K562 (cell line): ENCODE results near the gene TTYH2. TPM values are rescaled to one million over a fixed set of nuclear protein-coding genes. Genes with fewer than 3 reads are reported as not detected.

Source experiments
- KDM1A ChIP-seq, 2 experiments: fragments of 450-650 bp; IDR thresholded peaks; 2 replicates each; pipeline ENCODE4 v1.6.1; 2016; ENCODE audit warnings: mild to moderate bottlenecking in 2 of 2
- LCOR ChIP-seq: sonication (generic); formaldehyde crosslinking; IDR thresholded peaks from 2 replicates; pipeline ENCODE4 v1.8.0; 2022; ENCODE audit warnings: mild to moderate bottlenecking, missing genetic modification reagents
- NRF1 ChIP-seq, 2 experiments: fragments of 450-650 bp; IDR thresholded peaks in 1 of 2; conservative IDR thresholded peaks in 1 of 2; 2 replicates each; pipeline ENCODE4 v1.6.1; 2014; ENCODE audit warnings: mild to moderate bottlenecking in 2 of 2
- PHB ChIP-seq: fragments of 250-450 bp; sonication (Bioruptor Pico); IDR thresholded peaks from 2 replicates; pipeline ENCODE4 v1.5.0; 2021
- PTRF ChIP-seq: fragments of 450-650 bp; IDR thresholded peaks from 2 replicates; pipeline ENCODE4 v1.6.1; 2016; ENCODE audit warnings: mild to moderate bottlenecking, missing genetic modification characterization, missing compliant biosample characterization
- SP2 ChIP-seq: IDR thresholded peaks from 2 replicates; pipeline ENCODE4 v1.6.1; 2011; ENCODE audit warnings: mild to moderate bottlenecking, low read depth, low read length, moderate library complexity; ENCODE audit not compliant: poor library complexity, severe bottlenecking; ENCODE audit errors: extremely low read depth
- ZKSCAN1 ChIP-seq: fragments of 150-350 bp; IDR thresholded peaks from 2 replicates; pipeline ENCODE4 v1.6.1; 2016; ENCODE audit warnings: low read depth, low read length
- ZSCAN29 ChIP-seq: fragments of 450-650 bp; IDR thresholded peaks from 2 replicates; pipeline ENCODE4 v1.6.1; 2017
- polyA plus RNA-seq, 8 experiments: library from polyadenylated mRNA; depleted of rRNA in 4 of 8; stranded (reverse) in 5 of 8; unstranded in 3 of 8; fragments of >200 nt; fragmentation: Nextera tagmentation in 2 of 8; fragmentation: Illumina TruSeq in 1 of 8; extraction: Ambion mirVana in 2 of 8; extraction: Trizol in 1 of 8; gene quantifications; 2 replicates each; pipeline versions ENCODE4 v1.2.1 to v1.2.3, GENCODE V29; 2011 to 2014; ENCODE audit warnings: inconsistent platforms in 1 of 8, missing spikeins in 1 of 8
- total RNA-seq, 7 experiments: library from RNA; depleted of rRNA in 6 of 7; stranded (reverse); fragments of >200 nt in 6 of 7; fragmentation: Illumina TruSeq in 2 of 7; extraction: Trizol in 2 of 7; gene quantifications; 2 replicates each; pipeline versions ENCODE4 v1.2.1 to v1.2.3, GENCODE V29; 2011 to 2021; ENCODE audit warnings: low replicate concordance in 1 of 7
- TF ChIP-seq, protein P1 (sequence below): fragments of 450-650 bp; formaldehyde crosslinking; IDR thresholded peaks from 2 replicates; pipeline ENCODE4 v1.4.0; 2020; ENCODE audit warnings: mild to moderate bottlenecking, moderate library complexity
- TF ChIP-seq, protein P2 (sequence below): sonication (generic); formaldehyde crosslinking; IDR thresholded peaks from 2 replicates; pipeline ENCODE4 v1.8.1; 2022; ENCODE audit warnings: missing genetic modification reagents

Gene TTYH2
- total and polyA plus RNA-seq, 9 of the 15 experiments (the other 6 are each of a cell fraction or from before 2014, with no cell fraction given), result 0.03 to 2.0 (median 0.91) TPM

- TF ChIP-seq, protein P1, sequence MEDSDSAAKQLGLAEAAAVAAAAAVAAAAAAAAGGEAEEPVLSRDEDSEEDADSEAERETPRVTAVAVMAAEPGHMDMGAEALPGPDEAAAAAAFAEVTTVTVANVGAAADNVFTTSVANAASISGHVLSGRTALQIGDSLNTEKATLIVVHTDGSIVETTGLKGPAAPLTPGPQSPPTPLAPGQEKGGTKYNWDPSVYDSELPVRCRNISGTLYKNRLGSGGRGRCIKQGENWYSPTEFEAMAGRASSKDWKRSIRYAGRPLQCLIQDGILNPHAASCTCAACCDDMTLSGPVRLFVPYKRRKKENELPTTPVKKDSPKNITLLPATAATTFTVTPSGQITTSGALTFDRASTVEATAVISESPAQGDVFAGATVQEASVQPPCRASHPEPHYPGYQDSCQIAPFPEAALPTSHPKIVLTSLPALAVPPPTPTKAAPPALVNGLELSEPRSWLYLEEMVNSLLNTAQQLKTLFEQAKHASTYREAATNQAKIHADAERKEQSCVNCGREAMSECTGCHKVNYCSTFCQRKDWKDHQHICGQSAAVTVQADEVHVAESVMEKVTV (CRISPR knock-in tag), result no peak
- TF ChIP-seq ZKSCAN1, result no peak
- TF ChIP-seq LCOR (CRISPR knock-in tag), result no peak
- no peak for TF ChIP-seq ZSCAN29
- TF ChIP-seq PTRF (tag), result no peak
- TF ChIP-seq, protein P2, sequence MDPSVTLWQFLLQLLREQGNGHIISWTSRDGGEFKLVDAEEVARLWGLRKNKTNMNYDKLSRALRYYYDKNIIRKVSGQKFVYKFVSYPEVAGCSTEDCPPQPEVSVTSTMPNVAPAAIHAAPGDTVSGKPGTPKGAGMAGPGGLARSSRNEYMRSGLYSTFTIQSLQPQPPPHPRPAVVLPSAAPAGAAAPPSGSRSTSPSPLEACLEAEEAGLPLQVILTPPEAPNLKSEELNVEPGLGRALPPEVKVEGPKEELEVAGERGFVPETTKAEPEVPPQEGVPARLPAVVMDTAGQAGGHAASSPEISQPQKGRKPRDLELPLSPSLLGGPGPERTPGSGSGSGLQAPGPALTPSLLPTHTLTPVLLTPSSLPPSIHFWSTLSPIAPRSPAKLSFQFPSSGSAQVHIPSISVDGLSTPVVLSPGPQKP (CRISPR knock-in tag), result no peak
- TF ChIP-seq SP2, result no peak
- no peak for TF ChIP-seq PHB (CRISPR knock-in tag)
- TF ChIP-seq NRF1 (conservative IDR thresholded peaks at IDR 0.05 in 1 of 2, IDR thresholded peaks at IDR 0.05 in 1 of 2), result no peak
- no peak for TF ChIP-seq KDM1A (IDR thresholded peaks at IDR 0.05)
Measured at GRCh38 chr17:74198694-74199093, 14.7 kb upstream of the TTYH2 start (continued).
